ENCODE data around the gene LEMD3. TPM values are rescaled to one million over a fixed set of nuclear protein-coding genes. Genes with fewer than 3 reads are reported as not detected.

Gene LEMD3
- total and polyA plus RNA-seq, 2 donors (not counting 1 experiment from before 2014, with no cell fraction given), result 11.5 to 18.5 TPM

DNA sequence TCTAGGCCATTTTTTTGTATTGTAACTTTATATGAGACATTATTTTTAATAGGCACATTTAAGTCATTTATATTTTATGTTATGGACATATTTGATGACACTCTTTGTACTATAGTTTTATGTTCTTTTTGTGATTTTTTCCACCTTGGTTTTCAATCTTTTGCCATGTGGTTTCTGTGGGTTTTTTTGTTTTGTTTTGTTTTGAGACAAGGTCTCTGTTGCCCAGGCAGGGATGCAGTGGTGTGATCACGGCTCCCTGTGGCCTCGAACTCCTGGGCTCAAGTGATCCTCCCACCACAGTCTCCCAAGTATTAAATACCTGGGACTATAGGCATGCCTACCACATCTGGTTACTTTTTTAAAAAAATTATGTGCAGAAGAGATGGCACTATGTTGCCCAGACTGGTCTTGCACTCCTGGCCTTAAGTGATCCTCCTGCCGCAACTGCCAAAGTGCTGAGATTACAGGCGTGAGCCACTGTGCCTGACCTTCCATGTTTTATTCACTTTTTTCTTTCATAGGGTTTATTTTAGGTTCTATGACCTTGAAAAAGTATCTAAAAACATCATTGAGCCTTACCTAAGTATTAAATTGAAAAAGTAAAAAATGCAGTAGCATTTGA lies 125.4 kb downstream of the LEMD3 start:
- no peak for TF ChIP-seq EZH2 (IDR thresholded peaks at IDR 0.05; ENCODE audit: low read length, missing control alignments)
- TF ChIP-seq, protein P1, sequence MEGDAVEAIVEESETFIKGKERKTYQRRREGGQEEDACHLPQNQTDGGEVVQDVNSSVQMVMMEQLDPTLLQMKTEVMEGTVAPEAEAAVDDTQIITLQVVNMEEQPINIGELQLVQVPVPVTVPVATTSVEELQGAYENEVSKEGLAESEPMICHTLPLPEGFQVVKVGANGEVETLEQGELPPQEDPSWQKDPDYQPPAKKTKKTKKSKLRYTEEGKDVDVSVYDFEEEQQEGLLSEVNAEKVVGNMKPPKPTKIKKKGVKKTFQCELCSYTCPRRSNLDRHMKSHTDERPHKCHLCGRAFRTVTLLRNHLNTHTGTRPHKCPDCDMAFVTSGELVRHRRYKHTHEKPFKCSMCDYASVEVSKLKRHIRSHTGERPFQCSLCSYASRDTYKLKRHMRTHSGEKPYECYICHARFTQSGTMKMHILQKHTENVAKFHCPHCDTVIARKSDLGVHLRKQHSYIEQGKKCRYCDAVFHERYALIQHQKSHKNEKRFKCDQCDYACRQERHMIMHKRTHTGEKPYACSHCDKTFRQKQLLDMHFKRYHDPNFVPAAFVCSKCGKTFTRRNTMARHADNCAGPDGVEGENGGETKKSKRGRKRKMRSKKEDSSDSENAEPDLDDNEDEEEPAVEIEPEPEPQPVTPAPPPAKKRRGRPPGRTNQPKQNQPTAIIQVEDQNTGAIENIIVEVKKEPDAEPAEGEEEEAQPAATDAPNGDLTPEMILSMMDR (conservative IDR thresholded peaks at IDR 0.05 in 1 of 2, IDR thresholded peaks at IDR 0.05 in 1 of 2; ENCODE audit: low read depth in 1 of 2, low read length in 2 of 2), result no peak
- Histone ChIP-seq H3K4me1 (ENCODE audit: control insufficient read depth, extremely low read depth, insufficient read depth, low read length) (no peaks in the 10 kb centered on the region), H3K4me2 (ENCODE audit: extremely low read depth, insufficient read depth, low read length) (no peak overlapping the region), H3K9me3 (ENCODE audit: control insufficient read depth, insufficient read depth, low read depth, low read length) (no peaks in the 10 kb centered on the region), H3K79me2 (ENCODE audit: control insufficient read depth, insufficient read depth, low read length) (peaks cover 53% of the 10 kb centered on the region), H2AFZ (ENCODE audit: low read length) (no peak overlapping the region), H3K27me3 (ENCODE audit: control insufficient read depth, insufficient read depth, low read length) (no peaks in the 10 kb centered on the region), H3K27ac (ENCODE audit: insufficient read depth, low read length) (no peak overlapping the region), H3K9ac (ENCODE audit: insufficient read depth, low read length) (no peak overlapping the region), H3K4me3 (replicated peaks in 1 of 4; ENCODE audit: control extremely low read depth in 1 of 4, insufficient read depth in 1 of 4, low read depth in 3 of 4, low read length in 4 of 4) (no peak overlapping the region), H4K20me1 (ENCODE audit: control insufficient read depth, extremely low read depth, insufficient read depth, low read length) (no peaks in the 10 kb centered on the region), H3K36me3 (ENCODE audit: control insufficient read depth, insufficient read depth, low read length) (no peaks in the 10 kb centered on the region)
- DNase-seq (ENCODE audit: low read depth in 2 of 2), result no peak

DNA sequence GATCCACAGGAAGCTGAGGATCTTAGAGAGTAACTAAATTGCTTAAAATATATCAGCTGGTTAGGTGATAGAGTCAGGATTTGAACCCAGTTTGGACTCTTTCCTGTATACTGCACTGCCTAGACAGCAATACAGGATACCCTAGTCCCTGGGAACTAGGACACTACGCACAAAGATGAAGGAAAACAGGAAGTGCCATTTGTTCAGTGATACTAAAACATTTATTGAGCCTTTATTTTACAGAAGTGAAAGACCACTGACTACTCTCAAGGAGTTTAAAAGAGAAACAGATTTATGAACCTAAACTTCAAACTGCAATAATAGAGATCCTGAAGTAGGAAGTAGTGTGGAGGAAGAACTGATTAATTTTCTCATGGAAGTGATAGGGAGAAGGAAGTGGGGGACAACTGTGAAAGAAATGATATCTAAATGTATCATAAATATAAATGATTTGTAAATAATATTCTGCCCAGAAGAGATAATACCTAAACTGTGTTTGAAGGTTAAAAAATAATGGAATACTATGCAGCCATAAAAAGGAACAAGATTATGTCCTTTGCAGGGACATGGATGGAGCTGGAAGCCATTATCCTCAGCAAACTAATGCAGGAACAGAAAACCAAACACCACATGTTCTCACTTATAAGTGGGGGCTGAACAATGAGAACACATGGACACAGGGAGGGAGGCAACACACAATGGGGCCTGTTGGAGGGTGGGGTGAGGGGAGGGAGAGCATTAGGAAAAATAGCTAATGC lies 127.3 kb downstream of the LEMD3 start:
- Histone ChIP-seq H3K4me1 (ENCODE audit: control insufficient read depth, extremely low read depth, insufficient read depth, low read length) (peaks cover 2% of the 10 kb centered on the region), H3K9ac (ENCODE audit: insufficient read depth, low read length) (no peak overlapping the region), H3K79me2 (ENCODE audit: control insufficient read depth, insufficient read depth, low read length) (peaks cover 55% of the 10 kb centered on the region), H3K4me2 (ENCODE audit: extremely low read depth, insufficient read depth, low read length) (no peak overlapping the region), H3K9me3 (ENCODE audit: control insufficient read depth, insufficient read depth, low read depth, low read length) (no peaks in the 10 kb centered on the region), H2AFZ (ENCODE audit: low read length) (no peak overlapping the region), H3K4me3 (replicated peaks in 1 of 4; ENCODE audit: control extremely low read depth in 1 of 4, insufficient read depth in 1 of 4, low read depth in 3 of 4, low read length in 4 of 4) (no peak overlapping the region), H4K20me1 (ENCODE audit: control insufficient read depth, extremely low read depth, insufficient read depth, low read length) (no peaks in the 10 kb centered on the region), H3K36me3 (ENCODE audit: control insufficient read depth, insufficient read depth, low read length) (no peaks in the 10 kb centered on the region), H3K27me3 (ENCODE audit: control insufficient read depth, insufficient read depth, low read length) (no peaks in the 10 kb centered on the region), H3K27ac (ENCODE audit: insufficient read depth, low read length) (no peak overlapping the region)
- no peak for DNase-seq (ENCODE audit: low read depth in 2 of 2)
- TF ChIP-seq EZH2 (IDR thresholded peaks at IDR 0.05; ENCODE audit: low read length, missing control alignments), result no peak
- TF ChIP-seq, protein P1 (conservative IDR thresholded peaks at IDR 0.05 in 1 of 2, IDR thresholded peaks at IDR 0.05 in 1 of 2; ENCODE audit: low read depth in 1 of 2, low read length in 2 of 2), result no peak

Other genes with a start within 250 kb of the LEMD3 start
- under 0.01 TPM in 1 of 2 replicates, not detected in the other for gene WIF1, start 48.3 kb upstream of the LEMD3 start, total RNA-seq
- gene WIF1, start 48.3 kb upstream of the LEMD3 start, polyA plus RNA-seq, result 0.02 and 0.33 TPM in 2 replicates
- 31.3 and 46.9 TPM in 2 replicates for gene MSRB3, start 109.1 kb downstream of the LEMD3 start, total RNA-seq
- 43.1 and 105 TPM in 2 replicates for gene MSRB3, start 109.1 kb downstream of the LEMD3 start, polyA plus RNA-seq

Data from fibroblast of lung (primary cell).